ENCODE results near the gene HACD2. TPM values are rescaled to one million over a fixed set of nuclear protein-coding genes. Genes with fewer than 3 reads are reported as not detected.

The HACD2 gene
- polyA plus RNA-seq, 4 donors, result 15.1 to 51.3 (median 22.7) TPM

DNA sequence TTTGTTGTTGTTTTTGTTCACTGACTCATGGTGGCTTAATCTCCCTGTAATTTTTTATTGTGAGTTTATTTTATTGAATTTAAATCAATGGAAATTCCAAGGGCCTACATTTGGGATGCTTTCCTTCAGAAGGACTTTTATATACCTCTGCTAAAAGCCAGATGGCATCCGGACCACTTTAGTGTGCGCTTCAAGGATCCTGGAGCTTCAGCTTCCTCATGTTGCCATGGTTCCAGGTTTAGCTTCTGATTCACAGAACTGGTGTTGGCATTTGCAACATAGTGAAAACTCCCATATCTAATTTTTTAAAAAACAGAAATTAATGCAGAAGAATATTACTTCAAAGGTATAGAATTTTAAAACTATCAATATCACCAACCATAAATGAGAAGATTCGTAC, 8.5 kb upstream of the HACD2 start:
- Histone ChIP-seq H3K9me3 (ENCODE audit: control insufficient read depth in 2 of 2, insufficient read depth in 1 of 2, low read depth in 1 of 2, low read length in 1 of 2) (peaks cover 0 to 24% of the 10 kb centered on the region in 2 donors), H3K36me3 (ENCODE audit: control insufficient read depth in 3 of 3, insufficient read depth in 2 of 3, low read depth in 1 of 3, low read length in 3 of 3) (peaks cover 0 to 12% (median 0%) of the 10 kb centered on the region in 3 donors), H3K27ac (ENCODE audit: low read depth in 1 of 3, low read length in 2 of 3) (no peak overlapping the region), H3K27me3 (ENCODE audit: control insufficient read depth in 3 of 3, insufficient read depth in 3 of 3, low read length in 3 of 3) (no peaks in the 10 kb centered on the region), H3K4me1 (ENCODE audit: control insufficient read depth in 3 of 3, insufficient read depth in 2 of 3, low read depth in 1 of 3, low read length in 2 of 3) (peaks cover 0 to 3% (median 0%) of the 10 kb centered on the region in 3 donors), H3K4me3 (ENCODE audit: low read depth in 1 of 3, low read length in 3 of 3) (no peak overlapping the region)
- FAIRE-seq, result no peak
- DNase-seq, result no peak
- 93 to 95% (median 93%) methylated on average over 3 of the region's 3 CpGs for WGBS, 3 donors

DNA sequence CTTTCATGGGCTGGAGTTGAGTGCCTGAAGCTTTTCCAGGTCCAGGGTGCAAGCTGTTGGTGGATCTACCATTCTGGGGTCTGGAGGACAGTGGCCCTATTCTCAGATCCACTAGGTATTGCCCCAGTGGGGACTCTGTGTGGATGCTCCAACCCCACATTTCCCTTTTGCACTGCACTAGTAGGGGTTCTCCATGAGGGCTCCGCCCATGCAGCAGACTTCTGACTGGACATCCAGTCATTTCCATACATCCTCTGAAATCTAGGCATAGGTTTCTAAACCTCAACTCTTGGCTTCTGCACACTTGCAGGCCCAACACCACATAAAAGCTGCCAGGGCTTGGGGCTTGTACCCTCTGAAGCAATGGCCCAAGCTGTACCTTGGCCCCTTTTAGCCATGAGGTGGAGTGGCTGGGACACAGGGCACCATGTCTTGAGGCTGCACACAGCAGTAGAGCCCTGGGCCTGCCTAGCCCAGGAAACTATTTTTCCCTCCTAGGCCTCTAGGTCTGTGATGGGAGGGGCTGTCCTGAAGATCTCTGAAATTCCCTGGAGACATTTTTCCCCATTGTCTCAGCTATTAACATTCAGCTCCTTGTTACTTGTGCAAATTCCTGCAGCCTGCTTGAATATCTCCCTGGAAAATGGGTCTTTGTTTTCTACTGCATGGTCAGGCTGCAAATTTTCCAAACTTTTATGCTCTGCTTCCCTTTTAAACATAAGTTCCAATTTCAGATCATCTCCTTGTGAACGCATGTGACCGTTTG, 6.0 kb upstream of the HACD2 start:
- DNase-seq (no peak), FAIRE-seq (no peak)
- Histone ChIP-seq H3K27me3 (ENCODE audit: control insufficient read depth in 3 of 3, insufficient read depth in 3 of 3, low read length in 3 of 3) (no peaks in the 10 kb centered on the region), H3K36me3 (ENCODE audit: control insufficient read depth in 3 of 3, insufficient read depth in 2 of 3, low read depth in 1 of 3, low read length in 3 of 3) (peaks cover 0 to 9% (median 0%) of the 10 kb centered on the region in 3 donors), H3K4me3 (ENCODE audit: low read depth in 1 of 3, low read length in 3 of 3) (no peak overlapping the region), H3K9me3 (ENCODE audit: control insufficient read depth in 2 of 2, insufficient read depth in 1 of 2, low read depth in 1 of 2, low read length in 1 of 2) (peaks cover 0 to 24% of the 10 kb centered on the region in 2 donors), H3K4me1 (ENCODE audit: control insufficient read depth in 3 of 3, insufficient read depth in 2 of 3, low read depth in 1 of 3, low read length in 2 of 3) (peaks cover 2 to 3% (median 2%) of the 10 kb centered on the region in 3 donors), H3K27ac (ENCODE audit: low read depth in 1 of 3, low read length in 2 of 3) (no peak overlapping the region)
- WGBS, 3 donors, result 86 to 98% (median 97%) methylated on average over 3 of the region's 3 CpGs

DNA sequence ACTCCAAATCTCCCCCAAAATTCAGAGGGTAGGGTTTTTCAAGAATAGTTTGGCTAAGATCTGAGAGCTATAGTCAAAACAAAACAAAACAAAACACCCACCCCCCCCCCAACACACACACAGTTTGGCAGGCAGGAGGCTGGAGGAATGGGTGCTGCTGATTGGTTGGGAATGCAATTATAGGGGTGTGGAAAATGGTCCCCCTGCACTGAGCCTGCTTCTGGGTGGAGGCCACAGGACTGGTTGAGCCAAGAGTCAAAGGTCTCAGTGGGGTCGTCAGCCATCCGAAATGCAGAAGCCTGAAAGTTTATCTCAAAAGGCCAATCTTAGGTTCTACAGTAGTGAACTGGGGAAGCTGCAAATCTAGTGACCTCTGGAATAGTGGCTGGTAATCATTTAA, 2.5 kb upstream of the HACD2 start:
- DNase-seq (no peak), FAIRE-seq (no peak)
- WGBS, 3 donors, result 42 to 90% (median 74%) methylated on average over 2 of the region's 2 CpGs
- Histone ChIP-seq H3K4me3 (ENCODE audit: low read depth in 1 of 3, low read length in 3 of 3) (no peak overlapping the region), H3K9me3 (ENCODE audit: control insufficient read depth in 2 of 2, insufficient read depth in 1 of 2, low read depth in 1 of 2, low read length in 1 of 2) (peaks cover 0 to 24% of the 10 kb centered on the region in 2 donors), H3K27ac (ENCODE audit: low read depth in 1 of 3, low read length in 2 of 3) (no peak overlapping the region), H3K4me1 (ENCODE audit: control insufficient read depth in 3 of 3, insufficient read depth in 2 of 3, low read depth in 1 of 3, low read length in 2 of 3) (peaks cover 2 to 3% (median 2%) of the 10 kb centered on the region in 3 donors), H3K36me3 (ENCODE audit: control insufficient read depth in 3 of 3, insufficient read depth in 2 of 3, low read depth in 1 of 3, low read length in 3 of 3) (peaks cover 0 to 9% (median 0%) of the 10 kb centered on the region in 3 donors), H3K27me3 (ENCODE audit: control insufficient read depth in 3 of 3, insufficient read depth in 3 of 3, low read length in 3 of 3) (no peaks in the 10 kb centered on the region)

DNA sequence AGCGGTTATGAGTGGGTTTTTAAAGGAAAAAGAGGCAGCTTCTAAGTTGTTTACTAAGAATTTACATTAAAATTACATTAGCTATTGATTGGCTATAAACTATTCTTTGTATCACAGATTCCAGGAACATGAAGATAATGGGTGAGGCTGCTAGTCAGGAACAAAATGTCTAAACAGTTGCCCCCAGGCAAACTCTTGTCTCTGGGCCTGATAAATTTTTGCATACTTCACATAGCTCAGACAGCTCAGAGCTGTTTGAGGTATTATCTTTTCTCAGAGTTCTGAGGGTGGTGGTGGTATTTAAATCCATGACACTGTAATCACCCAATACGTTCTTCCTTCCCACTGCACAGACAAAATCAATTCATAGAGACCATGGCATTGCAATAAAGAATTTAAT, 2.1 kb upstream of the HACD2 start:
- FAIRE-seq (no peak), DNase-seq (no peak)
- peaks cover 0 to 9% (median 0%) of the 10 kb centered on the region in 3 donors for H3K36me3 ChIP-seq (ENCODE audit: control insufficient read depth in 3 of 3, insufficient read depth in 2 of 3, low read depth in 1 of 3, low read length in 3 of 3)
- H3K27ac ChIP-seq (ENCODE audit: low read depth in 1 of 3, low read length in 2 of 3), result no peak overlapping the region
- H3K4me1 ChIP-seq (ENCODE audit: control insufficient read depth in 3 of 3, insufficient read depth in 2 of 3, low read depth in 1 of 3, low read length in 2 of 3), result peaks cover 2 to 3% (median 2%) of the 10 kb centered on the region in 3 donors
- no peaks in the 10 kb centered on the region for H3K27me3 ChIP-seq (ENCODE audit: control insufficient read depth in 3 of 3, insufficient read depth in 3 of 3, low read length in 3 of 3)
- 82 to 85% (median 83%) methylated on average over 2 of the region's 2 CpGs for WGBS, 3 donors
- no peak overlapping the region for H3K4me3 ChIP-seq (ENCODE audit: low read depth in 1 of 3, low read length in 3 of 3)
- H3K9me3 ChIP-seq (ENCODE audit: control insufficient read depth in 2 of 2, insufficient read depth in 1 of 2, low read depth in 1 of 2, low read length in 1 of 2), result peaks cover 0 to 23% of the 10 kb centered on the region in 2 donors

DNA sequence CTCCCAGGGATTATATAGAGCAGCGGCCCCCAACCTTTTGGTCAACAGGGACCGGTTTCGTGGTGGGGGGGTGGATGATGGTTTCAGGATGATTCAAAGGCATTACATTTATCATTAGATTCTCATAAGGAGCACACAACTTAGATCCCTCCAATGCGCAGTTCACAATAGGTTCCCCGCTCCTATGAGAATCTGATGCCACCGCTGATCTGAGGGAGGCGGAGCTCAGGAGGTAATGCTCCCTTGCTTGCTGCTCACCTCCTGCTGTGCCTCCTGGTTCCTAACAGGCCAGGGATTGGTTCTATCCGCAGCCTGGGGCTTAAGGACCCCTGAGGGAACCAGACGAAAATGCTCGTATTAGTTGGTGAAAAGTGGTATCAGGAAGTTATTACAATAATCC, 1.3 kb upstream of the HACD2 start:
- 1 to 6% (median 1%) methylated on average over 10 of the region's 10 CpGs for WGBS, 3 donors
- peak overlapping the region in 2 of 3 donors; percentile 94 to 99 for H3K27ac ChIP-seq (ENCODE audit: low read depth in 1 of 3, low read length in 2 of 3)
- no peak for FAIRE-seq

DNA sequence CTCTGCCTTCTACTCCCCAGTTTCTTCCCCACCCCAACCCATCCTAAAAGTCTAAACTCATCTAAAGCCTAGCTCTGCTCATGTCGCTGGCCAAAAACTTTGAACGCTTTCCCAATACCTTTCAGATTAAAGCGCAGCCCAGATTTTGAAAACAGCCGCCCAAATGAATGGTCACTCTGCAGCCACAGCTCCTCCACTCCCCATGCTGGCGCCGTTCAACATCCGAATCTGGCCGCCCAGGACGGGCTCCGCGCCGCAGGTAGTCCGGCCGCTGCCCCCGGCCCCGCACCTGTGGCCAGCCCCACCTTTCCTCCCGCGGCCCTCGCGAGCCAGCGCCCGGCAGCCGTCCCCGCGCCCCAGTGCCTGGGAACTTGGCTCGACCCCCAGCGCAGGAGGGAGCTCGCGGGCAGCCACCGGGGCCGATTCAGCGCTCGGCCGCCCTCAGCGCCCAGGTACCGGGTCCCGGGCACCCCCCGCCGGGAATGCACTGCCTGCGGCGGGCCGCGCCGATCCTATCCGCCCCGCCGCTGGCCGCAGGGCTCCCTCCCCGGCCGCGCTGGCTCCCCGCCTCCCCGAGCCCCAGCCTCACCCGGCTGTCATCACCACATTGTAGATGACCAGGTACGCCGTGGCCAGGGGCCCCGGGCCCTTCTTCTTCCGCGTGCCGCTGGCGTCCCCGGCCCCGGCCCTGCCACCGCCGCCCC, 417 bp downstream of the HACD2 start:
- Histone ChIP-seq H3K27ac (ENCODE audit: low read depth in 1 of 3, low read length in 2 of 3) (peak overlapping the region; percentile 84 to 99 (median 94)), H3K4me1 (ENCODE audit: control insufficient read depth in 3 of 3, insufficient read depth in 2 of 3, low read depth in 1 of 3, low read length in 2 of 3) (peaks cover 2 to 3% (median 2%) of the 10 kb centered on the region in 3 donors), H3K36me3 (ENCODE audit: control insufficient read depth in 3 of 3, insufficient read depth in 2 of 3, low read depth in 1 of 3, low read length in 3 of 3) (peaks cover 2 to 12% (median 6%) of the 10 kb centered on the region in 3 donors), H3K27me3 (ENCODE audit: control insufficient read depth in 3 of 3, insufficient read depth in 3 of 3, low read length in 3 of 3) (no peaks in the 10 kb centered on the region), H3K4me3 (ENCODE audit: low read depth in 1 of 3, low read length in 3 of 3) (peak overlapping the region; percentile 73 to 99 (median 85)), H3K9me3 (ENCODE audit: control insufficient read depth in 2 of 2, insufficient read depth in 1 of 2, low read depth in 1 of 2, low read length in 1 of 2) (peaks cover 0 to 3% of the 10 kb centered on the region in 2 donors)
- DNase-seq (no peak), FAIRE-seq (no peak)
- WGBS, 3 donors, result 1% methylated on average over 52 to 65 of the region's 65 CpGs

More for the DNA sequence above, 1.3 kb upstream of the HACD2 start:
- peak overlapping the region; percentile 45 to 99 (median 79) for H3K4me3 ChIP-seq (ENCODE audit: low read depth in 1 of 3, low read length in 3 of 3)
- DNase-seq, result peak; percentile 68 to 69
- peaks cover 2 to 3% (median 2%) of the 10 kb centered on the region in 3 donors for H3K4me1 ChIP-seq (ENCODE audit: control insufficient read depth in 3 of 3, insufficient read depth in 2 of 3, low read depth in 1 of 3, low read length in 2 of 3)
- peaks cover 0 to 19% of the 10 kb centered on the region in 2 donors for H3K9me3 ChIP-seq (ENCODE audit: control insufficient read depth in 2 of 2, insufficient read depth in 1 of 2, low read depth in 1 of 2, low read length in 1 of 2)
- peaks cover under 1 to 9% (median 2%) of the 10 kb centered on the region in 3 donors for H3K36me3 ChIP-seq (ENCODE audit: control insufficient read depth in 3 of 3, insufficient read depth in 2 of 3, low read depth in 1 of 3, low read length in 3 of 3)
- H3K27me3 ChIP-seq (ENCODE audit: control insufficient read depth in 3 of 3, insufficient read depth in 3 of 3, low read length in 3 of 3), result no peaks in the 10 kb centered on the region

DNA sequence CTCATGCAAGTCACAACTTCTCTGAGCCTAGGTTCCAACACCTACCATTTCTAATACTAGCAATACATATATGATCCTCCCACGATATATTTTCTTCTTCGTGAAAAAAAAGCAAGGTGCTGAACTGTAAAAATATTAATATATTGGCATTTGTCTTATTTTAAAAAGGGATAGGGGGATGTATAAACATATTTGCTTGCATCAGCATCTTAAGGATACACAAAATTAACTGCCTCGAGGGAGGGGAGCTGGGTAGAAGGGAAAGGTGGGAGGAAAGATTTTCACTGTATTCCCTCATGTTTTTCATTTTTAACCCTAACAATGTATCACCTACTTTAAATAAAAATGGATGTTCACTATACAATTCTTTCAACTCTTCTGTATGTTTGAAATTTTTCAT, 1.3 kb downstream of the HACD2 start:
- WGBS, 3 donors, result 50 to 70% (median 67%) methylated on average over 3 of the region's 3 CpGs
- DNase-seq (no peak), FAIRE-seq (no peak)
- peaks cover 2 to 3% (median 2%) of the 10 kb centered on the region in 3 donors for H3K4me1 ChIP-seq (ENCODE audit: control insufficient read depth in 3 of 3, insufficient read depth in 2 of 3, low read depth in 1 of 3, low read length in 2 of 3)
- peaks cover 2 to 16% (median 6%) of the 10 kb centered on the region in 3 donors for H3K36me3 ChIP-seq (ENCODE audit: control insufficient read depth in 3 of 3, insufficient read depth in 2 of 3, low read depth in 1 of 3, low read length in 3 of 3)
- no peaks in the 10 kb centered on the region for H3K9me3 ChIP-seq (ENCODE audit: control insufficient read depth in 2 of 2, insufficient read depth in 1 of 2, low read depth in 1 of 2, low read length in 1 of 2)
- H3K27me3 ChIP-seq (ENCODE audit: control insufficient read depth in 3 of 3, insufficient read depth in 3 of 3, low read length in 3 of 3), result no peaks in the 10 kb centered on the region
- H3K4me3 ChIP-seq (ENCODE audit: low read depth in 1 of 3, low read length in 3 of 3), result peak overlapping the region in 1 of 3 donors; percentile 73
- H3K27ac ChIP-seq (ENCODE audit: low read depth in 1 of 3, low read length in 2 of 3), result no peak overlapping the region

DNA sequence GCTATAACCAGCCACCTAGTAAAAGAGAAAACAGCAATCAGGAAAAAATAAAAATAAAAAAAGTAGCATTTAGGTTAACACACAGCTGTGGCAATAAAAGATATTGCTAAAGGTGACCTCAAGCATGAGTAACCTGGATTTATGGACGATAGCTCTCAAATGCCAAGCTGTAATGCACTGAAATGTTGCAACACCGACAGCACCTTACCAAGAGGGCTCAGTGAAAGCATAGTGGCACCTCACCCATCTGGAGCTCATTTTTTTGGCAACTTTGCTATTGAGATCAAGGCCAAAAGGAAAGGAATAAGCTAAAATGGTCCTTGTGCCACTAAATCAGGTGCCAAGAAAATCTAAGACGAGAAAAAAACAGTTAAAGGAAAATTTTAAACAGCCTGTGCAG, 2.5 kb downstream of the HACD2 start:
- Histone ChIP-seq H3K36me3 (ENCODE audit: control insufficient read depth in 3 of 3, insufficient read depth in 2 of 3, low read depth in 1 of 3, low read length in 3 of 3) (peaks cover 2 to 20% (median 6%) of the 10 kb centered on the region in 3 donors), H3K4me1 (ENCODE audit: control insufficient read depth in 3 of 3, insufficient read depth in 2 of 3, low read depth in 1 of 3, low read length in 2 of 3) (peaks cover 1 to 2% (median 2%) of the 10 kb centered on the region in 3 donors), H3K27me3 (ENCODE audit: control insufficient read depth in 3 of 3, insufficient read depth in 3 of 3, low read length in 3 of 3) (no peaks in the 10 kb centered on the region), H3K4me3 (ENCODE audit: low read depth in 1 of 3, low read length in 3 of 3) (no peak overlapping the region), H3K27ac (ENCODE audit: low read depth in 1 of 3, low read length in 2 of 3) (no peak overlapping the region), H3K9me3 (ENCODE audit: control insufficient read depth in 2 of 2, insufficient read depth in 1 of 2, low read depth in 1 of 2, low read length in 1 of 2) (no peaks in the 10 kb centered on the region)
- DNase-seq, result peak; percentile 16 to 69
- FAIRE-seq, result no peak
- WGBS, 3 donors, result 51 to 81% (median 57%) methylated on average over 3 of the region's 3 CpGs

Data from small intestine (tissue), 7 donors.